Measurements from ENCODE around the gene BLOC1S1.

BLOC1S1 gene

DNA sequence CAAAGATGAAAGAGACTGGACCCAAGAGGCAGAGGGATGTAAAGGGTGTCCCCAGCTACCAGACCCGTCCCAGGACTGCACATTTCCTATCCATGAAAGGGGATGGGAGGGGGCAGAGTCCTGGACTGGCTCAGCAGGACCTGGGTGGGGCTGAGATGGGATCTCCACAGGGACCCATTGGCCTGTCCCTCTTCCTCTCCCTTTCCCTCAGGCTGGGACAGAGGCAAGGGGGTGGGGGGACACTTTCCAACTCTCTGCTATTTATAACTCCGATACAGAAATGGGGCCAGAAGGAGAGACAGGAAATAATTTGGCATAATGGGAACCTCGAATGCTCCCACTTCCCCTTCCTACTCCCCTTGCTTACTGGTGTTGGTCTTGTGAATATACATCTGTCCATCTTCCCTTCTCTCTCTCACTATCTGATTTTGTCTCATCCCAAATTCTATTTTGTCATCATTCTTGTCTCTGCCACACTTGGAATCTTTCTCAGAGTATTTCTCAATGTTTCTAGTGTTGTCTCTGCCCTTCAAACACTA, 7.1 kb upstream of the BLOC1S1 start:
- H3K4me3 Mint-ChIP-seq = peak overlapping the region; percentile 86
- H3K9me3 Mint-ChIP-seq = no peaks in the 10 kb centered on the region
- DNase-seq = no peak
- peaks cover 42% of the 10 kb centered on the region for H3K4me1 Mint-ChIP-seq
- TF ChIP-seq, protein P1, sequence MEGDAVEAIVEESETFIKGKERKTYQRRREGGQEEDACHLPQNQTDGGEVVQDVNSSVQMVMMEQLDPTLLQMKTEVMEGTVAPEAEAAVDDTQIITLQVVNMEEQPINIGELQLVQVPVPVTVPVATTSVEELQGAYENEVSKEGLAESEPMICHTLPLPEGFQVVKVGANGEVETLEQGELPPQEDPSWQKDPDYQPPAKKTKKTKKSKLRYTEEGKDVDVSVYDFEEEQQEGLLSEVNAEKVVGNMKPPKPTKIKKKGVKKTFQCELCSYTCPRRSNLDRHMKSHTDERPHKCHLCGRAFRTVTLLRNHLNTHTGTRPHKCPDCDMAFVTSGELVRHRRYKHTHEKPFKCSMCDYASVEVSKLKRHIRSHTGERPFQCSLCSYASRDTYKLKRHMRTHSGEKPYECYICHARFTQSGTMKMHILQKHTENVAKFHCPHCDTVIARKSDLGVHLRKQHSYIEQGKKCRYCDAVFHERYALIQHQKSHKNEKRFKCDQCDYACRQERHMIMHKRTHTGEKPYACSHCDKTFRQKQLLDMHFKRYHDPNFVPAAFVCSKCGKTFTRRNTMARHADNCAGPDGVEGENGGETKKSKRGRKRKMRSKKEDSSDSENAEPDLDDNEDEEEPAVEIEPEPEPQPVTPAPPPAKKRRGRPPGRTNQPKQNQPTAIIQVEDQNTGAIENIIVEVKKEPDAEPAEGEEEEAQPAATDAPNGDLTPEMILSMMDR (IDR thresholded peaks at IDR 0.05) = no peak
- no peaks in the 10 kb centered on the region for H3K36me3 Mint-ChIP-seq (ENCODE audit: low read depth)
- peaks cover 63% of the 10 kb centered on the region for H3K27me3 Mint-ChIP-seq (ENCODE audit: low read depth, poor library complexity)
- H3K27ac Mint-ChIP-seq = no peak overlapping the region

DNA sequence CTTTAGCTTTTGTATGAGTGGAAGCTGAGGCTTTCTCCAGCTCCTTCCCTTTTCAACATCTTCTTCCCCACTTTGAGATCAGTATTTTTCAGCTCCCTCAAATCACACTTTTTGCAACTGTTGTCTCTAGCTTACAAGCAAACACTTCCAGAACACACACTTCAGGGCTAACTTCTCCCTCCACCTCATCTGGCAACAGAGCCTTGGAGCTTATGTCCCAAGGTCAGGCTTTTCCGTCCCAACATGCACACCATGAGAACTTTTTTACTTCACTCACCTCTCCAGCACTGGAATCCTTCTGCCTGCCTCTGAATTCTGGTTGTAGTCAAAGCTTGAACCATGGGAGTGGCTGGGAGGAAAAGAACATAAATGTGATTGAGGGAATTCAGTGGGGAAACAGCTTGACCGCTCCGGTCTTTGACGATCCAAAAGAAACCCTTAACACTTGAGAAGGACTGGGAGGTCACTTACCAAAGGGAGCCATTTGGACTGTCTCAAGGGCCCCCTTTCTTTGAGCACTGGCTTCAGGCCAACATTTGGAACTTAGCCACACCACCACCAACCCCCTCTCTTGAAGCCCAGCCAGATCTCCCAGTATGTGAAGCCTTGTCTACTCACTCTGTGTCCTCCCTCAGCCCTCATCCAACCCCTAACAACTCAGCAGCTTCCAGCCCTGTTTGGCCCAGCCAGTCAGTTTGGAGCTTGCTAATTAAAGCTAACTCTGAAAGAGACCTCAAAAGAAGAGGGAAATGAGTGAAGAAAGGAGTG, 3.9 kb upstream of the BLOC1S1 start:
- Mint-ChIP-seq H3K4me1 (peaks cover 34% of the 10 kb centered on the region), H3K4me3 (no peak overlapping the region), H3K9me3 (no peaks in the 10 kb centered on the region), H3K27me3 (ENCODE audit: low read depth, poor library complexity) (peaks cover 59% of the 10 kb centered on the region), H3K36me3 (ENCODE audit: low read depth) (no peaks in the 10 kb centered on the region), H3K27ac (no peak overlapping the region)
- DNase-seq = no peak
- TF ChIP-seq, protein P1 (IDR thresholded peaks at IDR 0.05) = no peak

DNA sequence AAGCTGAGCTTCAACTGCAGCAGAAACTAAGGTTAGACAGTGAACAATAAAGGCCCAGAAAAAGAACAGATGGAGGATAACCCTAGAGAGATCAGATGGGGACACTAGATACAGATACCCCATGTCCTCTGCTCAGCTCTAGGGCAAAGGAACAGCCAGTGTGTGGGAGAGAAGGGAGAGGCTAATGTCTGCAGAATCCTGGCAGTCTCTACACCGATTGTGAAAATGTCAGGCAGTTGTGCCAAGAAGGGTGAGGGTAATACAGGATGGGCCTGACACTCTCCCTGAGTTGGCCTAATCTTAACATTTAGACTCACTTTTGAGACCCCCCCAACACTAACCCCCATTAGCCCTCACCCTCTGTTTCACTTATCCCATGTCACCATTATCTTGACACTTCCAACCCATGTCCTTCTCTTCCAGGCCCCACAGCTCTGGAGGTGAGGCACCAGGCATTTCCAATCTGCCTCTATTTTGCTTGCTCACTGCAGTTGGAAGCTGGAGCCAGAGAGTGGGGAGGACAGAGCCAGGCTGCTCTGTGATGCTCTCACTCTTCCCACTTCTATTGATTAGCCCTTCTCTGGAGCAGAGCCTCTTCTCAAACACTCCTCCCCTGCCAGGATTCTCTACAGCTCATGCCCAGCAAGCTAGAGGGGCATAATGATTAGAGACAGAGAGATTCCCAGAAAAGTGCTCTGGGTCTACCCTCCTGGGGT, 3.0 kb upstream of the BLOC1S1 start:
- Mint-ChIP-seq H3K9me3 (no peaks in the 10 kb centered on the region), H3K4me1 (peaks cover 38% of the 10 kb centered on the region), H3K4me3 (no peak overlapping the region), H3K36me3 (ENCODE audit: low read depth) (no peaks in the 10 kb centered on the region), H3K27ac (peak overlapping the region; percentile 11), H3K27me3 (ENCODE audit: low read depth, poor library complexity) (peaks cover 54% of the 10 kb centered on the region)
- DNase-seq = no peak
- TF ChIP-seq, protein P1 (IDR thresholded peaks at IDR 0.05) = no peak

DNA sequence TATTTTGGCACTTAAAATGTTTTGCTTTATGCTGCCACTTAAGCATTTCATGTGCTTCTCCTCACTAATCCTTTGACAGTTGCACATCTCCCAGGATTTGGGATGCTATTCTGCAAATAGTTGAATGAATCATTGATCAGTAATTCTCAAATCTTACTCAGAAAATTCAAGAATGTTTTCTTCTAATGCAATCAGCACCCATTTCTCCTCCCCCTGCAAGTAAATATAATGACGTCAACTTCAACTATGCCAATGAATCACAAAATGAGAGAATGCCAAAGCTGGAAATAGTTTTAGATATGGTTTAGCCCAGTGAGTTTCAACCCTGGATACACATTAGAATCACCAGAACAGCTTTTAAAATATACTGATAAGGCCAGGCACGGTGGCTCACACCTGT, 2.1 kb upstream of the BLOC1S1 start:
- peaks cover 38% of the 10 kb centered on the region for H3K4me1 Mint-ChIP-seq
- no peak overlapping the region for H3K27ac Mint-ChIP-seq
- H3K27me3 Mint-ChIP-seq (ENCODE audit: low read depth, poor library complexity) = peaks cover 48% of the 10 kb centered on the region
- H3K4me3 Mint-ChIP-seq = no peak overlapping the region
- TF ChIP-seq, protein P1 (IDR thresholded peaks at IDR 0.05) = no peak
- DNase-seq = no peak
- H3K9me3 Mint-ChIP-seq = no peaks in the 10 kb centered on the region
- no peaks in the 10 kb centered on the region for H3K36me3 Mint-ChIP-seq (ENCODE audit: low read depth)

DNA sequence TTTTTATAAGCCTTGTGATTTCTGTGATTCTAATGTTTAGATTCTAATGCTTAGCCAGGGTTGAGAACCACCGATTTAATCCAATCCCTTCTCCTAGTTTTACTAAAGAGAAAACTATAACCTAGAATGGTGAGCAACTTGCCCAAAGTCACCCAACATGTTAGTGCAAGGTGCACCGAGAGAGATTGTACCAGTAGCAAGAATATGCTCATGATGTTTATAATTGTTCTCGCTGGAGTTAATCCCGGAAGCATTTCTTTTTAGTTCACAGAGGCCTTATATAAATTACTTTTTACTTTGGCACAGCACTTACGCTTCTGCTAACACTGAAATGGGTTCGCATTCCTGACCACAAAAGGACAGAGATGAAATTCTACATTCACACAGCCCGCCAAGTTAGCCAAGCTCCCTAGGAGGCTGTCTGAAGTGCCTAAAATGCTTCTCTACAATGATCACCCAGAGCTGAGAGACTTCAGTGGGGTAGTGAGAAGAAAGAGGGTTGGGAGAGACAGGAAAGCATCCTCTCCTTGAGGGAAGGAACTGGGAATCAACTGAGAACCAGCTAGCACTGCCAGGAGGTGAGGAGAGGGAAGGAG, 579 bp upstream of the BLOC1S1 start:
- H3K27me3 Mint-ChIP-seq (ENCODE audit: low read depth, poor library complexity) = peaks cover 33% of the 10 kb centered on the region
- H3K27ac Mint-ChIP-seq = peak overlapping the region; percentile 95
- peak overlapping the region; percentile 88 for H3K4me3 Mint-ChIP-seq
- H3K4me1 Mint-ChIP-seq = peaks cover 43% of the 10 kb centered on the region
- no peak for DNase-seq
- TF ChIP-seq, protein P1 (IDR thresholded peaks at IDR 0.05) = no peak
- H3K9me3 Mint-ChIP-seq = no peaks in the 10 kb centered on the region
- H3K36me3 Mint-ChIP-seq (ENCODE audit: low read depth) = no peaks in the 10 kb centered on the region

All from nephron progenitor cell (in vitro differentiated cells).